Measurements from ENCODE around the gene DOCK4. TPM values are rescaled to one million over a fixed set of nuclear protein-coding genes. Genes with fewer than 3 reads are reported as not detected.

DOCK4 gene
- total and polyA plus RNA-seq, 4 donors, result 7.2 to 48.9 (median 12.8) TPM

GRCh38 chr7:111682588-111683340 lies 523.4 kb downstream of the DOCK4 start:
- Histone ChIP-seq H3K36me3 (ENCODE audit: control insufficient read depth in 4 of 4, insufficient read depth in 3 of 4, low read depth in 1 of 4, low read length in 3 of 4) (no peaks in the 10 kb centered on the region), H3K4me1 (ENCODE audit: control insufficient read depth in 4 of 4, insufficient read depth in 4 of 4, low read length in 3 of 4) (no peaks in the 10 kb centered on the region), H3K27me3 (ENCODE audit: control insufficient read depth in 4 of 4, insufficient read depth in 4 of 4, low read length in 3 of 4) (no peaks in the 10 kb centered on the region), H3K9me3 (ENCODE audit: control insufficient read depth in 4 of 4, low read length in 3 of 4) (no peaks in the 10 kb centered on the region), H3K4me3 (ENCODE audit: low read depth in 1 of 3, low read length in 3 of 3) (no peak overlapping the region), H3K27ac (ENCODE audit: low read depth in 1 of 2, low read length in 2 of 2) (no peak overlapping the region), H3K9ac (ENCODE audit: low read depth in 1 of 2, low read length in 2 of 2) (no peak overlapping the region)
- WGBS, result 84% methylated on average over 8 of the region's 8 CpGs
- TF ChIP-seq FOXA1 (IDR thresholded peaks at IDR 0.05) (no peak), RXRA (IDR thresholded peaks at IDR 0.05) (no peak), CTCF (IDR thresholded peaks at IDR 0.05; ENCODE audit: low read depth, low read length, missing input control) (no peak), HNF4G (IDR thresholded peaks at IDR 0.05) (no peak), GABPA (IDR thresholded peaks at IDR 0.05 in 1 of 2, conservative IDR thresholded peaks at IDR 0.05 in 1 of 2) (no peak), NR2F2 (IDR thresholded peaks at IDR 0.05) (no peak), TAF1 (conservative IDR thresholded peaks at IDR 0.05) (no peak), ZBTB33 (IDR thresholded peaks at IDR 0.05) (no peak), HNF4A (conservative IDR thresholded peaks at IDR 0.05) (no peak), SP1 (IDR thresholded peaks at IDR 0.05) (no peak), ATF3 (IDR thresholded peaks at IDR 0.05) (no peak), MAX (IDR thresholded peaks at IDR 0.05) (no peak)
- no peak for DNase-seq (ENCODE audit: low spot score)

- WGBS, result 87% methylated on average over 3 of the region's 3 CpGs
- Histone ChIP-seq H3K27me3 (ENCODE audit: control insufficient read depth in 4 of 4, insufficient read depth in 4 of 4, low read length in 3 of 4) (no peaks in the 10 kb centered on the region), H3K9ac (ENCODE audit: low read depth in 1 of 2, low read length in 2 of 2) (no peak overlapping the region), H3K36me3 (ENCODE audit: control insufficient read depth in 4 of 4, insufficient read depth in 3 of 4, low read depth in 1 of 4, low read length in 3 of 4) (no peaks in the 10 kb centered on the region), H3K4me3 (ENCODE audit: low read depth in 1 of 3, low read length in 3 of 3) (no peak overlapping the region), H3K27ac (ENCODE audit: low read depth in 1 of 2, low read length in 2 of 2) (no peak overlapping the region), H3K4me1 (ENCODE audit: control insufficient read depth in 4 of 4, insufficient read depth in 4 of 4, low read length in 3 of 4) (no peaks in the 10 kb centered on the region), H3K9me3 (ENCODE audit: control insufficient read depth in 4 of 4, low read length in 3 of 4) (no peaks in the 10 kb centered on the region)
- DNase-seq (ENCODE audit: low spot score), result no peak
- TF ChIP-seq TAF1 (conservative IDR thresholded peaks at IDR 0.05) (no peak), ZBTB33 (IDR thresholded peaks at IDR 0.05) (no peak), EGR1 (IDR thresholded peaks at IDR 0.05; ENCODE audit: low read depth in 2 of 2) (no peak), FOXA1 (IDR thresholded peaks at IDR 0.05) (no peak), RXRA (IDR thresholded peaks at IDR 0.05) (no peak), MAX (IDR thresholded peaks at IDR 0.05) (no peak), JUND (IDR thresholded peaks at IDR 0.05) (no peak), REST (IDR thresholded peaks at IDR 0.05) (no peak), FOXA2 (IDR thresholded peaks at IDR 0.05) (no peak), HNF4A (conservative IDR thresholded peaks at IDR 0.05) (no peak), YY1 (IDR thresholded peaks at IDR 0.05) (no peak), HNF4G (IDR thresholded peaks at IDR 0.05) (no peak), ATF3 (IDR thresholded peaks at IDR 0.05) (no peak), CTCF (IDR thresholded peaks at IDR 0.05; ENCODE audit: low read depth, low read length, missing input control) (no peak), GABPA (IDR thresholded peaks at IDR 0.05 in 1 of 2, conservative IDR thresholded peaks at IDR 0.05 in 1 of 2) (no peak)
Observed at GRCh38 chr7:111681242-111681641, 525.0 kb downstream of the DOCK4 start.

Data from liver (tissue), 9 donors.